H54 (cell line): ENCODE results near the gene PGGT1B.

ENCODE experiments used
- DNase-seq: peaks from one replicate; pipeline ENCODE4 v3.0.0; 2011; ENCODE audit warnings: low spot score, mixed read lengths; ENCODE audit not compliant: insufficient read length
- FAIRE-seq: peaks from 3 replicates; lab custom pipeline; 2011; peaks lifted over from hg19 to GRCh38; lab: Jason Lieb, UNC
- POLR2A ChIP-seq: IDR thresholded peaks from 2 replicates; pipeline ENCODE4 v1.6.1; 2011; ENCODE audit warnings: low read depth, mild to moderate bottlenecking, low read length

PGGT1B gene

DNA sequence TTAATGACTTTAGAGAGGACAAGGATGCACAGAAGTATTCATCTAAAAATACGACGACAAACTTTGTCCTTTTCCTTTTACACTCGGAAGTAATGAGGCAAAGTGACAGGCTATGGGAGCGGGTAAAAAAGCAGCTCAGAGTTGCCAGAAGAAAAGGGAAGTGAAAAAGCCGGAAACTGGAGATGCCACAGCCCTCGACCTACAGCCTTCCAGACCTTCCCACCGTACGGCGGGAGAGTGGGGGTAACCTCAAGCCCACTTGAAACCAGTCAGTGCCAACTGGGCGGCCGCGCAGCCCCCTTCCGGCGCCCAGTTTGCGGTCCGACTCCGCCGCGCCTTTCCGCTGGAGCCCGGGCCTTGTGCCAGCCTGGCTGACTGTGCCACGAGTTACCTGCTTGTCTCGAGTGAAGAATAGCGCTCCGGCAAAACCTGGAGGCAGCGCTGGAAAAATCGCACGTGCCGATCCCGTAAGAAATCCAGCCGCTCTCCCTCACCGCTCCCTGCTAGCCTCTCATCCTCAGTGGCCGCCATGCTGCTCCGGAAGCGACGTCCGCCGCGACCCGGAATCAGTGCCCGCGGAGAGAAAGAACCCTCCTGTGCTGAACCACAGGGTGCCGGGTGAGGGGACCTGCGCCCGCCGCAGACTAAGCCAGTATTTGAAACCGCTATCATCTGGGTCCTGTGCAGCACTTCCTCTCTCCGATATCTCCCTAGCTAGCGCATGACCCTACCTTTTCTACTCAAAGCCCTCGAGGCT is at the start of gene PGGT1B:
TSS of gene PGGT1B (minus strand) at position 557 of the 757 bp plus-strand sequence. CDS start at position 531, 26 bp downstream.
- peak; percentile 44 for DNase-seq
- peak; percentile 69 for FAIRE-seq
- peak; percentile 76 for TF ChIP-seq POLR2A

DNA sequence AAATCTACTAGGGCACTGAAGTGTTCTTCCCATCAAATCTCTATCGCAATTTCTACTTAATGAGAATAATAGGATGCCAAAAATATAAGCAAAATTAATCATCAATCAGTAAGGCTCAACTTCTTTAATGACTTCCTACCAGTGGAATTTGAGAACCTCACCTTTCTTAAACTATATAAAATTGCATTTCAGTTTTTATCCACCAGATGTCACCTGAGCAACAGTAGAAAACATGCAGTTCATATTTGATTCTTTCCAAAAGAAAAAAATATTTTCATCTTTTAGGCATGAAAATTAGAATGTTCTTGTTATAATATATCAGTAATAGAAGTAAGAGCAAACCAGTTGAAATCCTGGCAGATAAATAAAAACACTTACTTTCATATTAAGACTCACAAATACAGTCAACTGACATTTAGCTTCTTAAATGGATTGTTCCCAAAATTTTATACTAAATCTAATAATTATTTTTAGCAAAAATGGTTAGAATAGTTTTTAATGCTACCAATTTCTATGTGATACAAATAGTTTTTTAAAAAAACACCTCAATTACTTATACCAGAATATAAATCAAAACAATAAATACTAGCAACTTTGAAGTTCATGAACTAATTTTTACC is 47.2 kb upstream of the PGGT1B start:
- no peak for TF ChIP-seq POLR2A
- FAIRE-seq (peak; percentile 36), DNase-seq (no peak)

DNA sequence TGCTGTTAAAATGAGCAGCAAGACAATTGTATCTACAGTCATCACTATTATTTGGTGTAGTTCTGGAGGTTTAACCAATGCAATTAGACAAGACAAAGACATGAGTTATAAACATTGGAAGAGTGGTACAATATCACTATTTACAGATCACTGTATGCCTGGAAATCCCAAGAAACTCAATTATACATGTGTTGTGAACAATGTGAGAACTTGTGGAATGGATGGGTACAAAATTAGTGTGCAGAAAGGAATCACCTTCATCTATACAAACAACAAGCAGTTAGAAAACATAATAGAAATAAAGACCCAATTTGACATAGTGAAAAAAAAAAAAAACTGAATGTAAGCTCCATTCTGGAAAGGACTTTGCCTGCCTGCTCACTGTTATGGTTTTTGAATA is 46.1 kb upstream of the PGGT1B start:
- DNase-seq (no peak), FAIRE-seq (no peak)
- TF ChIP-seq POLR2A = no peak

DNA sequence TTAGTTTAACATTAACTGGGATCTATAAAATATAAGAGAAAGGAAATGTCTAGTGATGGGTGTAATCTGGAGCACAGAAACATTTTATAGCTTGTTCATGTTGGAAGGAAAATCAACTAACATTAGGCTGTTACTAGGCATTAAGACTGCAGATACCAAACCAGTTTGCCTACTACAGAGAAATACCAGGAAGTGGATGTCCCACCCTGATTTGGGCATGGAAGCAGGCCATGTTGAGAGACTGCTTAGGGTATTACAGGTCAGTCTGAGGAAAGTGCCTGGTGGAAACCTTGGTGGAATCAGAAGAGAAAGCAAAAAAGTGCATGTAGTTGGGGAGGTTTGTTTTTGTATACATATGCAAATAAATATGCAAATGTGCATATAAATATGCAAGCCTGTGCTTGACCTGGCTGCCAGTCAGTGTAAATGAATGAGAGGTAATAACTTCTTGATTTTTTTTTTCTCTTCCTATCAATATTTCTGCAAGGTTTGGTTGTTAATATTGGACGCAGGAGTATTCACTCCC is 43.4 kb upstream of the PGGT1B start:
- FAIRE-seq = no peak
- TF ChIP-seq POLR2A = no peak
- DNase-seq = no peak

DNA sequence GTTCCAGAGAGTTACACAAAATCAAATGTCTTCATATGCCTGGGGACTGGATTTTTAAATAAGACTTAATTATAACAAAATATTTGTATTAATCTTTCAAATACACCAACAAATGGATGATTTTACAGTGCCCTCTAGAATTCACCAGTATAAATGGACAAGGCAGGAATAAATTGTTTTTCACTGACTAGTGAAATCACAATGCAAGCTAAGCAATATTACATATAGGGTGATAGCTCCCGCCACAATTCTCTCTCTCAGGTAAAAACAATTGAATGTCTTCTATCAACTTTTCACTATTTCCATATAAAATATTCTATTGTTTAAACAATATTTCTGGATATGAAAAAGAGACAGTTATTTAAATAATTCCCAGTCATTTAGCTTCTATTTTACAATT is 41.8 kb upstream of the PGGT1B start:
- no peak for FAIRE-seq
- no peak for DNase-seq
- no peak for TF ChIP-seq POLR2A

DNA sequence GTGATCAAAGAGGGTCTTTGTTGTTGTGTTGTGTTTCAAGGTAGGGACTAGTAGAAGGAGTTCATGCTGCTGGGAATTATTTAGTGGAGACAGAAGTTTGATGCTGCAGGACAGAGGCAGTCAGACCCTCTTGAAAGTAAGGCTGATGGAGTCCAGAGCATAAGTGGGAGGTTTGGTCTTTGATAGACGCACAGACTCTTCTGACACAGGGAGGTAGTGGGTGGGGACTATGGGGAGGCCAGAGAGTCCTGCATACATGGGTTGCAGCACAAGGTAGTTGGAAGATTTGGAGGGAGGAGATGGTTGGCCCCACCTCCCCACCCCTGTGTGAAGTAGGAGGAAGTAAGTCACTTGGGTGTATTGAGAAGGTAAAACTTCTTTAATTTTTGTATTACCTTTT is 36.1 kb upstream of the PGGT1B start:
- FAIRE-seq = no peak
- no peak for DNase-seq
- no peak for TF ChIP-seq POLR2A

DNA sequence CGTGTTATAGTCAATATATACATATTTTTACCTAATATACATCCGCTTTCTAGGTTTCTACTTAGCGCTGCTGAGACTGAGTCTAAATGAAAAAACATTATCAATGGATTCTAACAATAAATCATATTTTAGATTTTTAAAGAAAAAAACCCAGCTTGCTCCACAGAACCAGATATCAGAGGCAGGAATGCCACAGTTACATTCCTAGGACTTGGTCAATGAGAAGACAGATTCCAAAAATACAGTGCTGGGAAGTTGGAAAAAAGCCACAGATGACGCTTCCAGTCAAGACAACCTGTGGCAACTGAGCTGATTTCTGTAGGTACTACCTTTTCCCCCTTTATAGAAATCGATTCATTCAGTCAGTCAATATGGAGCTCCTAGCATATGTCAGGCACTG is 34.4 kb upstream of the PGGT1B start:
- FAIRE-seq = peak; percentile 15
- DNase-seq = no peak
- TF ChIP-seq POLR2A = no peak

DNA sequence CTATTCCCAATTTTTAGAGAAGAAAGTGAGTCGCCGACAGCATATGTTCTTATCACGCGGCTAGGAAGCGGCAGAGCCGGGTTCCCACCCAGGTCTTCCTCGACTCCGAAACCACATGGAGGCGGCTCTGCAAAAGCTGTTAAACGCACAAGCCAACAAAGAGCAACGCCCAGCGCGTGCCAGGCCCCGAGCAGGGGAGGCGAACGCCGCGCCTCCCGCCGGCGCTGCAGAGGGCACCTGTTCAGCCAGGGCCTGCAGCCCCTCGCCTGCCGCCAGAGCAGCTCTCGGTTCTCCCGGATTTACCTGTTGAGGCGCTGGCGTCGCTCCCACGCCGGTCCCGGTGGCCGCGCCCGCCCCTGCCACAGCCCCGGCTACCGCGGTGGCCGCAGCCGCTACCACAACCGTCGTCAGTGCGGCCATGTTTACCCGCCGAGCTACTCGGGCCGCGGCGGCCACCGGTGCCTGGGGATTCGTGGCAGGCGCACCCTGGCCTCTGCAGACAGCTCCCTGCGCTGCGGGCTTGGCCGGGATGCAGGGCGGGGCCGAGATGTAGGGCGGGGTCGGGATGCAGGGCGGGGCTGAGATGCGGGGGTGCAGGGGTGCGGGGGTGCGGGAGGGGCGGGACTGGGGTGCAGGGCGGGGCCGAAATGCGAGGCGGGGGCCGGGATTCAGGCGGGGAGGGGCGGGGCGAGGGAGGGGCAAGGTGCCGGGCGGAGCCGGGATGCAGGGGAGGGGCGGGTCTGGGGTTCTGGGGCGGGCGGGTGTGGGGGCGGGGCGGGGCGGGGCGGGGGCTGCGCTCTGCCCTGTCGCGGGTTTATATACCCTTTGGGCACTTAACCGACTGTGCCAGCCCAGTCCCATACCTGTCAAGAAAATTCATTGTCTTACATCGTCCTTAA is 33.7 kb upstream of the PGGT1B start, which contains the start of gene CCDC112:
TSS of gene CCDC112 (minus strand) at position 531 of the 899 bp plus-strand sequence. CDS start at position 420, 111 bp downstream.
- TF ChIP-seq POLR2A = peak; percentile 89
- FAIRE-seq = no peak
- DNase-seq = peak; percentile 77

DNA sequence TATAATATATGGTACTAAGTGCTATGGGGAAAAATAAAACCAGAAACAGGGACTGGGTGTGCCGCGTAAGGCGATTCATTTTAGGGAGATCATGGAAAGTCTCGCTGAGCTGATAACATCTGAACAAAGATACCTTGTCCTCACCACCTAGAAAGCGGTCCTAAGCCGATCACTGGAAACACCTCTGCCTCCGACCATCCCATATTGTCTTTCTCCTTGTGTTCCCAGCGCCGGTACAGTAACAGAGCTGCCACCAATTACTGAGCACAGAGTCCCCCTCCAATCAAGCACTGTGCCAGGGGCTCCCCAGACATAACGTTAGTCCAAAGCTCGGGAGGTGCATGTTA is 33.1 kb upstream of the PGGT1B start:
- TF ChIP-seq POLR2A = no peak
- peak; percentile 61 for FAIRE-seq
- no peak for DNase-seq

DNA sequence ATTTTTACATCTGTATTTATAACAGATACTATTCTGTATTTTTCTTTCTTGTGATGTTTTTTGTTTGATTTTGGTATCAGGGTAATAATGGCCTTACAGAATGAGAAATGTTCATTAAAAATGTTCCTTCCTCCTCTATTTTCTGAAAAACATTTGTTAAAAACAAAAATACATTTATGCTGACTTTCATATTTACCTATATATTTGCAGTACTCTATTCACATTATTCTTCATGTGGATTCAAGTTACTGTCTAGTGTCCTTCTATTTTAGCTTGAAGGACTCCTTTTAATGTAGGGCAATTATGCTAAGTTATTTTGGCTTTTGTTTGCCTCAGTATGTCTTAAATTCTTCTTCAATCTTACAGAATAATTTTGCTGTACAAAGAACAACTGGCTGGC is 28.7 kb upstream of the PGGT1B start:
- no peak for FAIRE-seq
- TF ChIP-seq POLR2A = no peak
- DNase-seq = no peak

DNA sequence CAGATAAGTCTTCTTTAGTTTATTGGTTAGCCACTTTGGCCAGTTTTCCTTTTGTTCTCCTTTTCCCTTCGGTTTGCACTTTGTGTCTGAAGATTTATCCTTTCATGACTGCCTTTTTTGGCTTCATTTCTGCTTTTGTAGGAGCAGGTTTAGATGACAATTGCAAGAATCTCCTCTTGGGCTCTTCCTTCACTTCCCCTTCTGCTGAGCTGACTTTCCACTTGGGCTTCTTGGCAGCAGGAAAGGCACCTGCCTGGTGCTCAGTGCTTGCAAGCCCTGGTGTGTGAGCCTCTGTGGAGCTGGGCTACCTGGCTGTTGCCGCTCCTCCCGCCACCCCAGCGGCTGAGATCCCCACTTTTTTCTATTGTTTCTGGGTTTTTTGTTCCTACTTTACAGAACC is 26.4 kb upstream of the PGGT1B start:
- FAIRE-seq (no peak), DNase-seq (no peak)
- TF ChIP-seq POLR2A = no peak

DNA sequence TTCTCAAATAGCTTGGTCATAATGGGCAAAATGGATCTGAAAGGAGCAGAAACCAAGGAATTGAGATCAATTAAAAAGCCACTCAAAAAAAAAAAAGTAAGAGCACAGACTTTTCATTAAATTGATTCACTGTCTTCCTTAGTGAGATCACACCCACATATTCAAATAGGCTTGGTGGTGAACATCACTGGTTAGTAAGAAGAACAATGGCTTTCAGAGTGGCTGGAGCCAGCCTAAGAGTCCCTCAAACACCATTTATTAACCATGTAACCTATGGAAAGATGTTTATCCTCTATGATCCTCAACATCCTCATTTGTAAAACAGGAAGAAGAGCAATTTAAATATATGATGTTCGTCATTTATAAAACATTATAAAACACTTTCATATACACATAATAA is 21.3 kb upstream of the PGGT1B start:
- FAIRE-seq = no peak
- no peak for DNase-seq
- TF ChIP-seq POLR2A = no peak

DNA sequence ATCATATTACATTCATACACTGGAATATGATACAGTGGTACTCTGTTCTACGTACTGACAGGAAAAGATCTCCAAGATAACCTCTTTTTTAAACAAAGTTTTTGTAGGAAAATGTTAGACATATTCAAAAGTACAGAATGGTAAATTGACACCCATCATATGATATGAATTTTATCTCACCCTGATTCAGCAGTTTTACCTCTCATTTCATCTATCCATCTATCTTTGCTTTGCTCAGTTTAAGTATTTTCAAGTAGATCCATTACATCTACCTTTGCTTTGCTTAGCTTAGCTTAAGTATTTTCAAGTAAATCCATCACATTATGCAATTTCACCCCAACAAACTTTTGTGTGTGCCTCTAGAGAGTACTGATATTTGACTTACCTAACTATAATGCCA is 19.5 kb upstream of the PGGT1B start:
- TF ChIP-seq POLR2A = no peak
- no peak for DNase-seq
- FAIRE-seq = no peak

DNA sequence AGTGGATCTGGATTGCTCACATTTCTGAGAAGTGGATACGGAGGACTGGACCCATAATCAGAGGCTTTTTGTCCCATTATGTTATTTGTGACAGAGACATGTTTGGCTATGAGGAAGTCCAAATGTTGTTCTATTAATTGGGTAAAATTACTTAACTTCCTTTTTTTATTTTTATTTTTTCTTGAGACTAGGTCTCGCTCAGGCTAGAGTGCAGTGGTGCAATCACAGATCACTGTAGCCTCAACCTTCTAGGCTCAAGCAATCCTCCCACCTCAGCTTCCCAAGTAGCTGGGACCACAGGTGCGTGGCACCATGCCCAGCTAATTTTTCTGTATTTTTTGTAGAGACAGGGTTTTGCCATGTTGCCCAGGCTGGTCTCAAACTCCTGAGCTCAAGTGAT is 11.9 kb upstream of the PGGT1B start:
- no peak for DNase-seq
- no peak for TF ChIP-seq POLR2A
- FAIRE-seq = no peak
